GM19328 (cell line): ENCODE measurements around the gene SYNPO2.
"Not testable (repeated sequence)": the region's sequence is repeated elsewhere in the genome, so short reads cannot be mapped to it uniquely, and the experiment has no call there.

ENCODE experiments used
- ATAC-seq: cut with Tn5 transposase; IDR thresholded peaks from one replicate; pipeline ENCODE4 v1.9.1; 2021; ENCODE audit warnings: mild to moderate bottlenecking, moderate library complexity; ENCODE audit not compliant: unreplicated experiment

The SYNPO2 gene

DNA sequence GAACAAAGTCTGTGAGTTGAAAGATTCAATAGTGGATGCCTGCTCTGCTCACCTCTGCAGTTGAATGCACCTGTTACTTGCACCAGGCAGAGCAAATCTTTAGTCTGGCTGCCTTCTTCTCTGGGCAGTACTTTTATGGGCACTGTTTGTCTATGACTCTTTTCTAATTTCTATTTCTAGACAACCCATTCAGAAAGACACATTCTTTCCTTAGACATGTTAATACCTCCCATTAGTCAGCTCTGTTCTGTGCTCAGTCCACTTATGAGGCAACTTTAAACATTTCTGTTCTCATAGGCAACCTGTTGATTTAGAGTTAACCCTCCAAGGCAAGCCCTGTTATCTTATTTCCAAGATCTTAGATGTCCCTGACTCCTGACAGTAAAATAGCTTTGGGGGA, 108.9 kb downstream of the SYNPO2 start:
- no peak for ATAC-seq

DNA sequence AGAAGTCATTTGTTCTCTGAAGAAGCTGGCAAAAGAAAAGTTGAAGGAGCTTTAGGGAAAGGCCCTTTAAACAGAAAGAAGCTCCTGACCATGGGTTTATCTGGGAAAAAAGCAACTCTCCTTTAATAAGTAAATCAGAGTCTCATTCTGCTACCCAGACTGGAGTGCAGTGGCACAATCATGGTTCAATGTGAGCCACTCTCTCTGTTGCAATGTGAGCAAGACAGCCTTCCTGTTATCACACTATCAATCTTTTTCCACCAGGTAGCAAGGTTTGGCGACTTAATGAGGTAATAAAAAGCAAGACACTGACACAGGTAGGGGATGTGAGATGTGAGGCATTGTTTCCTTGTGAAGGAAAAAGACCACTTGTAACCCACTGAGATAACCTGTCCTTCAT, 111.3 kb downstream of the SYNPO2 start:
- ATAC-seq, result no peak

DNA sequence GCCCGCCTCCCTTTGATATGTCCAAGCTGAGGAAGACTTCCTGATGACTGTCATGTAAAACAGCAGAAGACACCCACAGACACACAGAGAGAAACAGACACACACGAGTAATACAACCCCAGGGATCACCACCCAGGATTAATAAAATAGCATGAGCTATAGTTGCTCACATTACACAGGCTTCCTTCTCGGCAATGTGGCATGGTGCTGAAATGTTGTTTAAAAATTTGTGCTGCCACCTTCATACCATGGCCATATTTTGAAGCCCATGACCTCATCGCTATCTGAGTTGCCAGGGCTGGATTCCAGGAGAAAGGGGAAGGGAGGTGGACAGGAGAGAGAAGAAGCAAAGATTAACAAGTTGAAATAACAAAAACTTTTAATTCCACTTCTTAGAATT, 111.7 kb downstream of the SYNPO2 start:
- no peak for ATAC-seq

DNA sequence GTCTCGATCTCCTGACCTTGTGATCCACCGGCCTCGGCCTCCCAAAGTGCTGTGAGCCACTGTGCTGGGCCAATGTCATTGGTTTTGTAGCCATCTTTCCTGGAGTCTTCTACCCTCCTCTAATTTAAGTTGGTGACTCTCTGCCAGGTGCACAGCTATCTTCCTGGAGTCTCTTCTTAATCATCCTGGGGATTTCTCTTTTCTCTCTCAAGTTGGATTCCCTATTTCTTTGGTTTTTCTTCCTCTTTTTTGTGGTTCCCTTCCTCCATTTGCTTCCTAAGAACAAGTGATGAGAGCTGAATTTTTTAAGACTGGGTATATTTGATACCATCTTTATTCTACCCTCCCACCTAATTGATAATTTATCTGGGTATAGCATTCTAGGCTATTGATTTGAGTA, 113.8 kb downstream of the SYNPO2 start:
- ATAC-seq, result no peak

DNA sequence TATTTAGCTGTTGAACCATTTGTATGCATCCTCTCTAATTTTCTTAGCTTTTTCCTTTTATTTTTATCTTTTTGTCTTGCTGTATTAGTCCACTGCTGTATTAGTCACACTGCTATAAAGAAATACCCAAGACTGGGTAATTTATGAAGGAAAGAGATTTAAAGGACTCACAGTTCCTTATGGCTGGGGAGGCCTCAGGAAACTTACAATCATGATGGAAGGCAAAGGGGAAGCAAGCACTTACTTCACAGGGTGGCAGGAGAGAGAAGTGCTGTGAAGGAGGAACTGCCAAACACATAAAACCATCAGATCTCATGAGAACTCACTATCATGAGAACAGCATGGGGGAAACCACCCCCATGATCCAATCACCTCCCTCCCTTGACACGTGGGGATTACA, 114.3 kb downstream of the SYNPO2 start:
- not testable (repeated sequence) for ATAC-seq

DNA sequence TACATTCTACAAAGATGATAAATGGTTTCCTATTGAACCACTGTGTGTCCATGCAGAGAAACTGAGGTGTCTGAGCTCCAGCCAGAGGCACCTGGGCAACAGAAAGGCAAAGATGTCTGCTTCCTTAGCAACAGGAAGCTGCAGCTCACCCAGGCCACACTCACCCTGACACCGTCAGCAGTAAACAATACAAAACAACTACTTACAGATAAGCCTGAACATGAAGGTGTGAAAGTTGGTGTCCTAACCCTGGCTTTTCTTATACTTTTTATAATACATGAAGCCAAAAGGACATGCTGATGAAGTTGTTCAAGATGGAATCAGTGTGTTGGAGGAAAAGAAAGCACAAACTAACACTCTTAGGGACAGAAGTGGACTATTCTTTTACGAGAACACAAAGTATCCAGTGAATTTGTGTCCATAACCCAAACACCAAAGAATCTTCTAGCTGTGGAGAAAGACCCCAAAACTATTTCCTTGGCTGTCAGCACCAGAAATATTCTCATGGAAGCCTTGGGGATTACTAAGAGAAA, 117.3 kb downstream of the SYNPO2 start:
- no peak for ATAC-seq

DNA sequence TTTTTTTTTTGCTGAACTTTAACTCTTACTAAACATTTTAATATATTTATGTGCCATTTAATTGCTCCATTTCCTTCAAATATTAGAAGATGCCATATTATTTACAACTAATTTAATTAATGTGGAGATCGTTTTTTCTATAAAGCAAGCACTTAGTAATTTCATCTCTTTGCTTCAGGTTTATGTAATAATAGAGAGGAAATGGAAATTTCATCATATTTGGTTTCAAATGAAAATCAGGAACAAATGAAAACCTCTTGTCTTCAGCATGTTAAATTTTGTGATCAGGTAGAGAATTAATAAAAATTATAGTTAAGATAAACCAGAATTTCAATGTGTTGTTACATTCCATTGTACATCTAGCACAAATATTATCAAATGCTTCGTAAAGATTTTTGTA, 120.1 kb downstream of the SYNPO2 start:
- ATAC-seq, result no peak

DNA sequence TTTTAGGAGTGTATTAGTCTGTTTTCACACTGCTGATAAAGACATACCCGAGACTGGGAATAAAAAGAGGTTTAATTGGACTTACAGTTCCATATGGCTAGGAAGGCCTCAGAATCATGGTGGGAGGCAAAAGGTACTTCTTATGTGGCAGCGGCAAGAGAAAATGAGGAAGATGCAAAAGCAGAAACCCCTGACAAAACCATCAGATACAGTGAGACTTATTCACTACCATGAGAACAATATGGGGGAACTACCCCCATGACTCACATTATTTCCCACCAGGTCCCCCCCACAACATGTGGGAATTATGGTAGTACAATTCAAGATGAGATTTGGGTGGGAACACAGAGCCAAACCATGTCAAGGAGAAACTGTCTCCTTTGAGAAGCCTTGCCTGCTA, 121.6 kb downstream of the SYNPO2 start:
- not testable (repeated sequence) for ATAC-seq

DNA sequence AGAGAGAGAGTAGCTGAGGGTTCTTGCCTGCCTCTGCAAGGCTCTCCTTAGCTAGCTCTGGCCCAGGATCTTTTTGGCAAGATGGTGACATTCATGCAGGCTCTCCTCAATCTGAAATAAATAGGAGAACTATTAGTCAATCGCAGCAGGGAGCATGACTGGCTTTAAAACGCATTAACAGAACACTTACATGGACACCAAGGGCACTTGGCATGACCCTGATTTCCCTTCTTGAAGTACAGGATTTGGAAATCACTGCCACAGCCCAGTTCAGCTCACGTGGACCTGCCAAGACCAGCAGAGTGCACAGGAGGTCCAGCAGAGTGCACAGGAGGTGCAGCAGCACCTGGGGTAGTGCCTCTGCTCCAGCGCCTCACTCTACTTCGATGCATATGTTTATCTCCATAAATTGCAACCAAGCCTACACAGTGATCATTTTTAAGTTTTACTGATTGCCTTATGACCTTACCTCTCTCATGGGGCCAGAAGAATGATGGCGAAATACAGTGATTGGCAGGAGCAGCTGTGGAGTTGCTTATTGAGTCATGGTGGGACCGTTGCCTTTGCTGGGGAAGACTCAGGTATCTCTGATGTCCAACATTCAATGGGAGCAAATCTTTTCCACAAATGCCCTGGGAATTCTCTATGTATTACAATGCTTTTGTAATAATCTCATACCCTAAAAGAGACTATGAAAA, 122.4 kb downstream of the SYNPO2 start:
- no peak for ATAC-seq

DNA sequence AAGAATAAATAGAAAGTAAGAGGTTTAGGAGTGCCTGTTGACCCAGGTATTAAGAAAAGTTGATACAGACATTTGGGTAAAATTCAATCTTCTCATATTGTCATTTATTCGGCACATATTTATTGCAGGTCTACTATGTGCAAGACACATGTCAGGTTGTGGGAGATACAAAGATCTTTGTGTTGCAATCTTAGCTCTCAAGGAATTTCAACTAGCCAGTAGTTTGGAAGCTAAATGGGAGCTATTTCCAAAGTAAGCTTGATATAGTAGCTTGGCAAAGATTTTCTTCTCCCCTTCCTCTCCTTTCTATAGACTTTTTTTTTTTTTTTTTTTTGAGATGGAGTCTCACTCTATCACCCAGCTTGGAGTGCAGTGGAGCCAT, 122.9 kb downstream of the SYNPO2 start:
- ATAC-seq, result no peak

DNA sequence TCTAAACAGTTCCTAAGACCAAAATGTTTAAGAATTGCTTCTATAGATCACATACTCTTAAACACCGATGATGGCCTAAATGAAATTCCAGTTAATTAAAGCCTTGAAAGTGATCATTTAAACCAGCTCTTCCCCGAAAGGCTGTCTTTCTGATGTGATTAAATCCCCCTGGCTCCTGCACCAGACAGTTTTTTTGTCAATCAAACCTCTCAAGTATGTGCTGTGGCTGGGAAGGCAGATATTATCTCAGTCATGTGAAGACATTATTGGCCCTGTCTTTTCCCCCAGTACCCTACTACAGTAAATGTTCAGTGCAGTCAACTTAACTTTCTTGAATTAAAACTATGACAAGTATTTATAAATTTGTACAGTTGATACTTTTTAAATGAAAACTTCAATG, 126.0 kb downstream of the SYNPO2 start:
- ATAC-seq, result no peak

DNA sequence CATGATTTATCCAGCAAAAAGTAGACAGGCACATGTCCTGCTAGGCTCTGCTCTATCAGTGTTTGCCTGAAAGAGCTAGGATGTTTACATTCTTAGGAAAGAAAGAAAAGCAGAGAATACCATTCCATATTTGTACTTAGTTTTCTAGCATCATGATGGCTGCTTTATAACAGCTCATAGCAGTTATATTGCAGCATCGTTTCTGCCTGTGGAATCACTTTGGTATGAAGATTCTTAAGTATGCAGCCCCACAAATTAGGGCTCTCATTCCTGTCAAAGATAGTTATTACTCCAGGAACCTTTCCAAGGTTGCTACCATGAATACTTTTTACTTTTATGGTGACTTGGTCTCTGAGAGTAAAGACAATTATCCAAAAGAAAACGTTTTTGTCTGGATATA, 128.0 kb downstream of the SYNPO2 start:
- ATAC-seq, result no peak

DNA sequence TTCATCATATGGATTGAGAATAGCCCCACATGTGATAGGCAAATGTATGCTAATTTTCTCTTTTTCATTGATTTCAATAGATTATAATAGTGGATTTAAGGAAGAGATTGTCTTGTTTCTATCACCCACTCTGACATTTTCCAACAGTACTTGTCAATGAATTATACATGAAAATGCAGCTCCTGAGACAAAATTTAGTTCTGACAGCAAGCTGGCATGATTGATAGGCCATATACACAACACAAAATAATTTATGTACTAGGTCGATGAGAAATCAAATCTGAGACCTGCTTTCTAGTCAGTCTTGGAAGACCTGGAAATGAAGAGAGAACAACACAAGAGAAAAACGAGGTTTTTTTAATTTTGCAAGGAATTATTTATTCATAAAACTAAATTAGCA, 129.0 kb downstream of the SYNPO2 start:
- ATAC-seq, result no peak

DNA sequence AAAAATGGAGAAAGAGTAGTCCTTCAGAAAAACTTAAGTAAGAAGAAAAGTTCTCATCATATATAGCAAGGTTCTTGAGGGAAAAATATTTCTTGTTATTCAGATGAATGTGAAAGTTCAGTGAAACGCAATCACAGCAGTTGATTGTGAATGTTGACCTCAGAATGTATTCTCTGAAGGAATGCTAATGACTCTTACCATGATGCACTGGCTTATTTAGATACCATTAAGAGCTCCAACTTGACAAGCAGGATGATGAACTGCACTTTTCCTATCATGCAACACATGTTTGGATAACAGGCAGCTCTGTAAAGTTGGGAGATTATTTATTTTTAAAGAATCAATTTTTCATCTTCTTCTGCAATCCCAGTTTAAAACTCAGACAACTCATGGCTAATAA, 131.5 kb downstream of the SYNPO2 start:
- ATAC-seq, result no peak

DNA sequence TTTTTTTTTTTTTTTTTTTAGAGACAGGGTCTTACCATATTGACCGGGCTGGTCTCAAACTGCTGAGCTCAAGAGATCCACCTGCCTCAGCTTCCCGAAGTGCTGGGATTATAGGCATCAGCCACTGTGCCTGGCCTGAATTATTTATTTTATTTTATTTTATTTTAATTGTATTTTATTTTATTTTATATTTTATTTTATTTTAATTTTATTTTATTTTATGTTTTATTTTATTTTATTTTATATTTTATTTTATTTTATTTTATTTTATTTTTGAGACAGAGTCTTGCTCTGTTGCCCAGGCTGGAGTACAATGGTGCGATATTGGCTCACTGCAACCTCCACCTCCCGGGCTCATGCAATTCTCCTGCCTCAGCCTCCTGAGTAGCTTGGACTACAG, 133.9 kb downstream of the SYNPO2 start:
- not testable (repeated sequence) for ATAC-seq

DNA sequence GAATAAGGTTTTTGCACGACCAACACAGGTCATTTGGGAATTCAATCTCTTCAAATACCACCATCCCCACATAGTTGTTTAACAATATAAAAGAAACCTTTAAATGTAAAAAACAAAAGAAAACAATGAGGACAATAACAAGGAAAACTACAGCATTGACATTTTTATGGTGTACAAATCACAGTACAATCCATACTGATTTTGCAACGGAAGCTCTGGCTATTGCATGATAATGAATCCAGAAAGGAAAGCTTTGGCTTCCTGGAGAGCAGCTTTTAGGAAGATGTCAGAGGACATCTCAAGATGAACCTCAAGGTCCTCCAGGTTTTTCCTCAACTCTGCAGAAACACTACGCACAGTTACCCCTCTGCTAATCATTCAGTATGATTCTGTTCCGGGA, 135.4 kb downstream of the SYNPO2 start:
- ATAC-seq, result no peak

DNA sequence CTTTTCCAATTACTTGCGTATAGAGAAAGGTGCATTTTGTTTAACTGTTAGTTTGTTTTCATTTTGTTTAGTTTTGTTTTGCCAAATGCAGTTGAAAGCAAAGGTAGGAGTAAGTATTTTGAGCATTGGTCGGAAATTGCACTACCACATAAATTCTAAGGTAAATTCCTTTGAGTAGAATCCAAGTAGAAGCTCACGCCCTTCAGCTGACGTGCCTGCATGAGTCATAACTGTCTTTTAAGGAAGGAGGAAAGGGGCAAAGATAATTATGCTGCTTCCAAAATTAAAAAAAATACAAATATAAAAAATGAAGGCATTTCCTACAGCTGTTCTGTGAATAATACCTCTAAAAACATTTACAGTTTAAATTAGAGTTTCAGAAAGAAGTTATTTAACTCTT, 136.8 kb downstream of the SYNPO2 start:
- ATAC-seq, result no peak

DNA sequence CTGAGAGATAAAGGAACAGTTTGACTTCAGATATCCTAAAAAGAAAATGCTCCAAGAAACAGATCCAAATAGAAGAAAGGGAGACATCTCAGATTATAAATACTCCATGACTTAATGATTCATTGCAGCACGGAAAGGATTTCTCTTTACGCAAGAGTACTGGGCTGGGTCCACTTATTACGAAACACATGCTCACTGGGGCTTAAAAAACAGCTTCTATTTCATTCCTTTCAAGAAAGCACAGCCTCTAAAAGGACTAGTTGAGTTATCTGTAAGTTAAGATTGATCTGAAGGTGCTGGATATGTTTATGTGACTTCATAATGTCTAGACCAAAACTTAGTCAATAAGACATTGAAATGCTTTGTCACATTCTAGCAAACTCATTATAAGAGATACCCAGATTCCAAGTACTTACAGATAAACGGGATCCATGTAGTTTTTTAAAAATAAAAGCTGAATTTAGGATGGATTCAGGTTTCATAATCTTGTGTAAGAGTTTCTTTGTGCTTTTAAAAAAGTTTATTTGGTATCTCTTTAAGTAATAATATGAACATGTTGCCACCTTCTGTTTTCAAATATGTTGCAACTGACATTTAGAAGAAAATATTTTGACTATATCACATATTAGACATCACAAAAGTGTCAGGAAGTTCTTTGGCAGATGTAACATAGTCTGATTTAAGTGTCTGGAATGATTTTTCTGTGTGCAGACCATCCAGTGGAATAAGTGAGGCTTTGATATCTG, 137.4 kb downstream of the SYNPO2 start:
- ATAC-seq, result no peak

DNA sequence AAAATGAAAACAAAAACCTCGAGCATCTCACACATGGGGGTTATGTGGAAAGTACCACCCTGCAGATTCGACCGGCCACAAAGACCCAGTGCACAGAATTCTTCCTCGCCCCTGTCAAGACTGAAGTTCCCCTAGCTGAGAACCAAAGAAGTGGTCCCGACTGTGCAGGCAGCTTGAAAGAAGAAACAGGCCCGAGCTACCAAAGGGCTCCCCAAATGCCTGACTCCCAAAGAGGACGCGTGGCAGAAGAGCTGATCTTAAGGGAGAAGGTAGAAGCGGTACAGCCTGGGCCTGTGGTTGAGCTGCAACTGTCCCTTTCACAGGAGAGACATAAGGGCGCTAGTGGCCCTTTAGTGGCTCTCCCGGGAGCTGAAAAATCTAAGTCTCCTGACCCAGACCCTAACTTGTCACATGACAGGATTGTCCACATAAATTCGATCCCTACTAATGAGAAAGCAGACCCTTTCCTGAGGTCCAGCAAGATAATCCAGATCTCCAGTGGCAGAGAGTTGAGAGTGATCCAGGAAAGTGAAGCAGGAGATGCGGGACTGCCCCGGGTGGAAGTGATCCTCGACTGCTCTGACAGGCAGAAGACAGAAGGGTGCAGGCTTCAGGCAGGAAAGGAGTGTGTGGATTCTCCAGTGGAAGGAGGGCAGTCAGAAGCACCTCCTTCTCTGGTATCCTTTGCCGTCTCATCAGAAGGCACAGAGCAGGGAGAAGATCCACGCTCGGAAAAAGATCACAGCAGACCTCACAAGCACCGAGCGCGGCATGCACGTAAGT, 138.2 kb downstream of the SYNPO2 start:
- ATAC-seq, result no peak

DNA sequence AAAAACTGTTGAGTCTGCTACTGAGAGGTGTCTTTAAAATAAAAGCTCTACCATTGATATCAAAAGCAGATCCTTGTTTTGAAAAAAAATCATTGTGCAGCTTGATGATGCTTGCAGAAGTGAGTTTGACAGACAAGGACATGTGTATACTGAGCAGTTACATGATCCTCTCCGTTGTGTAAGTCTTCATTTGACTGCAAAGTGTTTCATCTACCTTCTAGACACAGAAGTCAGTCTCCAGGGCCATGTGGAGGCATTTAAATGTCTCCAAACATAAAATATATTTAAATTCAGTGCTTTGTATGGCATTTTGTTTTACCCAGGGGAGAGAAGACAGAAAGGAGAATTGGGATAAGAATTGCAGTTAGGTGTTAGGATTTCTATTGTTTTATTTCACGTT, 139.2 kb downstream of the SYNPO2 start:
- no peak for ATAC-seq

DNA sequence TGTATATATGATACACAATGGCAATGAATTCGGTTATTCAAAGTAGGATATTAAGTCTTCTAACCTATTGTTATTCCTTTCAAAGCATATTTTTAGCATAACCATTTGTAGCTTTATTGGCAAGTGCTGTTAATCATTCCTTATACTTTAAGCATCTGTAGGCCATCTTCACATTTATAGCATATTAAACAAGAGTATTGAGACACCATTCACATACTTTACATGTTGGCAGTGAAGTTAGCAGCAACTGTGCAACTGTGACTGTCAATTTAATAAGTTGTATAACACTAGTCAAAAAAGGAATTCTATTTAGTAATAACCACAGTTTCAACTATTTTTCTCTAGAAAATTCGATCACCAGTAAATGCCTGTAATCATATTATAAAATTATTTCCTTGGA, 139.6 kb downstream of the SYNPO2 start:
- no peak for ATAC-seq
